Measurements from ENCODE around the gene CBARP.

CBARP gene

GRCh38 chr19:1278074-1278473 is 40.3 kb upstream of the CBARP start:
- no peak for ATAC-seq (ENCODE audit: low read depth)
- peaks cover 4% of the 10 kb centered on the region for H3K4me1 ChIP-seq (ENCODE audit: insufficient read depth, poor library complexity, severe bottlenecking)
- no peak for DNase-seq (ENCODE audit: low spot score)
- no peak overlapping the region for H3K4me3 ChIP-seq (ENCODE audit: severe bottlenecking)
- peaks cover 26% of the 10 kb centered on the region for H3K36me3 ChIP-seq (ENCODE audit: low read depth)
- H3K27me3 ChIP-seq (ENCODE audit: insufficient read depth, poor library complexity, severe bottlenecking) = no peaks in the 10 kb centered on the region
- H3K9me3 ChIP-seq (ENCODE audit: severe bottlenecking) = no peaks in the 10 kb centered on the region
- no peak overlapping the region for H3K27ac ChIP-seq (ENCODE audit: poor library complexity, severe bottlenecking)
- TF ChIP-seq CTCF (IDR thresholded peaks at IDR 0.05; ENCODE audit: poor library complexity, severe bottlenecking) = no peak

GRCh38 chr19:1277061-1277460 is 39.3 kb upstream of the CBARP start:
- no peaks in the 10 kb centered on the region for H3K27me3 ChIP-seq (ENCODE audit: insufficient read depth, poor library complexity, severe bottlenecking)
- peaks cover 36% of the 10 kb centered on the region for H3K36me3 ChIP-seq (ENCODE audit: low read depth)
- no peak overlapping the region for H3K27ac ChIP-seq (ENCODE audit: poor library complexity, severe bottlenecking)
- no peak overlapping the region for H3K4me3 ChIP-seq (ENCODE audit: severe bottlenecking)
- H3K4me1 ChIP-seq (ENCODE audit: insufficient read depth, poor library complexity, severe bottlenecking) = peaks cover 4% of the 10 kb centered on the region
- ATAC-seq (ENCODE audit: low read depth) = no peak
- no peak for DNase-seq (ENCODE audit: low spot score)
- H3K9me3 ChIP-seq (ENCODE audit: severe bottlenecking) = no peaks in the 10 kb centered on the region
- no peak for TF ChIP-seq CTCF (IDR thresholded peaks at IDR 0.05; ENCODE audit: poor library complexity, severe bottlenecking)

GRCh38 chr19:1276628-1277022 is 38.8 kb upstream of the CBARP start:
- Histone ChIP-seq H3K36me3 (ENCODE audit: low read depth) (peaks cover 40% of the 10 kb centered on the region), H3K9me3 (ENCODE audit: severe bottlenecking) (no peaks in the 10 kb centered on the region), H3K27me3 (ENCODE audit: insufficient read depth, poor library complexity, severe bottlenecking) (no peaks in the 10 kb centered on the region), H3K27ac (ENCODE audit: poor library complexity, severe bottlenecking) (peak overlapping the region; percentile 86), H3K4me3 (ENCODE audit: severe bottlenecking) (peak overlapping the region; percentile 58), H3K4me1 (ENCODE audit: insufficient read depth, poor library complexity, severe bottlenecking) (peaks cover 4% of the 10 kb centered on the region)
- no peak for ATAC-seq (ENCODE audit: low read depth)
- TF ChIP-seq CTCF (IDR thresholded peaks at IDR 0.05; ENCODE audit: poor library complexity, severe bottlenecking) = no peak
- DNase-seq (ENCODE audit: low spot score) = no peak

- H3K27ac ChIP-seq (ENCODE audit: poor library complexity, severe bottlenecking) = peak overlapping the region; percentile 86
- H3K27me3 ChIP-seq (ENCODE audit: insufficient read depth, poor library complexity, severe bottlenecking) = no peaks in the 10 kb centered on the region
- ATAC-seq (ENCODE audit: low read depth) = no peak
- H3K4me3 ChIP-seq (ENCODE audit: severe bottlenecking) = peak overlapping the region; percentile 58
- no peaks in the 10 kb centered on the region for H3K9me3 ChIP-seq (ENCODE audit: severe bottlenecking)
- no peak for TF ChIP-seq CTCF (IDR thresholded peaks at IDR 0.05; ENCODE audit: poor library complexity, severe bottlenecking)
- H3K4me1 ChIP-seq (ENCODE audit: insufficient read depth, poor library complexity, severe bottlenecking) = peaks cover 4% of the 10 kb centered on the region
- peaks cover 45% of the 10 kb centered on the region for H3K36me3 ChIP-seq (ENCODE audit: low read depth)
- no peak for DNase-seq (ENCODE audit: low spot score)
These were observed 38.3 kb upstream of the CBARP start for GRCh38 chr19:1275976-1276627.

- H3K4me1 ChIP-seq (ENCODE audit: insufficient read depth, poor library complexity, severe bottlenecking) = peaks cover 4% of the 10 kb centered on the region
- ATAC-seq (ENCODE audit: low read depth) (peak; percentile 67), DNase-seq (ENCODE audit: low spot score) (peak; percentile 94)
- H3K27me3 ChIP-seq (ENCODE audit: insufficient read depth, poor library complexity, severe bottlenecking) = no peaks in the 10 kb centered on the region
- H3K27ac ChIP-seq (ENCODE audit: poor library complexity, severe bottlenecking) = peak within 1 kb of the TSS; percentile 86
- no peaks in the 10 kb centered on the region for H3K9me3 ChIP-seq (ENCODE audit: severe bottlenecking)
- peak within 1 kb of the TSS; percentile 58 for H3K4me3 ChIP-seq (ENCODE audit: severe bottlenecking)
- no peak for TF ChIP-seq CTCF (IDR thresholded peaks at IDR 0.05; ENCODE audit: poor library complexity, severe bottlenecking)
- H3K36me3 ChIP-seq (ENCODE audit: low read depth) = peaks cover 52% of the 10 kb centered on the region
These were observed 37.6 kb upstream of the CBARP start, which contains the start of gene FAM174C for GRCh38 chr19:1275260-1275975. FAM174C (plus strand) TSS chr19:1275530; CDS start chr19:1275550, 20 bp downstream.
